ENCODE data around the gene COL4A3.
A peak's percentile ranks its signal among the peaks of the same experiment; 100 is the strongest.

Gene COL4A3

GRCh38 chr2:227204452-227204851, 40.0 kb downstream of the COL4A3 start:
- TF ChIP-seq CTCF (IDR thresholded peaks at IDR 0.05; ENCODE audit: insufficient read depth, low read depth, low read length, missing control alignments): no peak
- no peak for DNase-seq (ENCODE audit: low read depth)
- H3K4me3 ChIP-seq (ENCODE audit: low read length): no peak overlapping the region

- TF ChIP-seq CTCF (IDR thresholded peaks at IDR 0.05; ENCODE audit: insufficient read depth, low read depth, low read length, missing control alignments): no peak
- no peak for DNase-seq (ENCODE audit: low read depth)
- no peak overlapping the region for H3K4me3 ChIP-seq (ENCODE audit: low read length)
Measured at GRCh38 chr2:227205701-227206100, 41.3 kb downstream of the COL4A3 start.

GRCh38 chr2:227206406-227206805, 42.0 kb downstream of the COL4A3 start:
- no peak for TF ChIP-seq CTCF (IDR thresholded peaks at IDR 0.05; ENCODE audit: insufficient read depth, low read depth, low read length, missing control alignments)
- H3K4me3 ChIP-seq (ENCODE audit: low read length): no peak overlapping the region
- no peak for DNase-seq (ENCODE audit: low read depth)

- no peak overlapping the region for H3K4me3 ChIP-seq (ENCODE audit: low read length)
- no peak for TF ChIP-seq CTCF (IDR thresholded peaks at IDR 0.05; ENCODE audit: insufficient read depth, low read depth, low read length, missing control alignments)
- no peak for DNase-seq (ENCODE audit: low read depth)
Measured at GRCh38 chr2:227207573-227207972, 43.1 kb downstream of the COL4A3 start.

DNA sequence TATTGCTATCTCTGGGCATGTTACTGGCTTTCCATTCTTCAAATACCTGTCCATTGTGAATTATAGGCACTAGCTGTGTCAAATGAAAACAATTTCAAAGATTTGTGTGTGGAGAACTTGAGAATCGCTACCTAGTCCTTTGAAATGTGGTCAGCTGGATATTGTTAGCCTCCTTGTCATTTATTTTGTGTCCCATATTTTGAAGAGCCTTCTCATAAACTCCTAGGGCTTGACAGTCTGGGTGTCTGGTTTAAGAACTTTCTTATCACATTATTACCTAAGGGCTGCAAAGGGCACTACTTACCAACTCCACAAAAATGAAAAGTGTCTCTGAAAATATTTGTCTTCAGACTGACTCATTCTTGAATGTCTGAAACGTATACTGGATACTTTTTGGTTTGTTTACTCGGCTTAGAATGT, 50.2 kb downstream of the COL4A3 start:
- TF ChIP-seq CTCF (IDR thresholded peaks at IDR 0.05; ENCODE audit: insufficient read depth, low read depth, low read length, missing control alignments): no peak
- no peak overlapping the region for H3K4me3 ChIP-seq (ENCODE audit: low read length)
- DNase-seq (ENCODE audit: low read depth): no peak

GRCh38 chr2:227219312-227220105, 55.1 kb downstream of the COL4A3 start:
- DNase-seq (ENCODE audit: low read depth): peak; percentile 22
- no peak for TF ChIP-seq CTCF (IDR thresholded peaks at IDR 0.05; ENCODE audit: insufficient read depth, low read depth, low read length, missing control alignments)

DNA sequence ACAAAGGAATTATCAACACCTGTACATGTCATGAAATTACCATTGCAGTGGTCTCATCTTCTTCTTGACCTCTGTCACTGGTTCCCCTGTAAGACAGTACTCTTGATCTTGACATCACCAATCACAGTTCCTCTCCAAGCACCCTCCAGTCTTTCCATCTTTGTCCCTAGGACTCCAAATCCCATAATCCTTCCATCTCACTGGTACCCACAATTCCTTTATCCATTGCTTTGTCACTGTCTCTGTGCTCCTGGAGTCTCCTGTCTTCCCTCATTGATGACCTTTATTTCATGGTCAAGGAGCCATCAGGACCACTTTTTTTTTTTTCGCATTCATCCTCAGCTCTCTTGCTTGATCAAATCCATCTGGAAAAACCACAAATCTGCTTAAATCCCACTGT, 56.7 kb downstream of the COL4A3 start:
- no peak overlapping the region for H3K4me3 ChIP-seq (ENCODE audit: low read length)
- TF ChIP-seq CTCF (IDR thresholded peaks at IDR 0.05; ENCODE audit: insufficient read depth, low read depth, low read length, missing control alignments): no peak
- DNase-seq (ENCODE audit: low read depth): no peak

More at GRCh38 chr2:227219312-227220105, 55.1 kb downstream of the COL4A3 start:
- H3K4me3 ChIP-seq (ENCODE audit: low read length): no peak overlapping the region
